Mesendoderm (in vitro differentiated cells): ENCODE measurements around the gene RASA3.
"Not testable (repeated sequence)": the region's sequence is repeated elsewhere in the genome, so short reads cannot be mapped to it uniquely, and the experiment has no call there.

Source experiments
- DNase-seq: peaks from one replicate; pipeline ENCODE4 v3.0.0; 2013
- H2AK5ac ChIP-seq: 2 replicates; pipeline ENCODE4 v1.6.1; 2013; ENCODE audit warnings: low read length, inconsistent platforms
- H2BK120ac ChIP-seq: 2 replicates; pipeline ENCODE4 v1.6.1; 2013; ENCODE audit warnings: low read depth, mild to moderate bottlenecking, low read length, moderate library complexity, mixed read lengths
- H2BK15ac ChIP-seq: replicated peaks from 2 replicates; pipeline ENCODE4 v1.6.1; 2013; ENCODE audit warnings: low read depth, mild to moderate bottlenecking, moderate library complexity
- H2BK5ac ChIP-seq: 2 replicates; pipeline ENCODE4 v1.6.1; 2013; ENCODE audit warnings: low read length, inconsistent platforms
- H3K18ac ChIP-seq: 2 replicates; pipeline ENCODE4 v1.6.1; 2013; ENCODE audit warnings: mild to moderate bottlenecking, low read length, mixed read lengths
- H3K23ac ChIP-seq: one replicate; pipeline ENCODE4 v1.6.1; 2013; ENCODE audit warnings: low read length
- H3K27ac ChIP-seq: 2 replicates; pipeline ENCODE4 v1.5.1; 2013; ENCODE audit warnings: low read depth, mild to moderate bottlenecking, inconsistent platforms, low read length, moderate library complexity
- H3K27me3 ChIP-seq: 2 replicates; pipeline ENCODE4 v1.6.1; 2013; ENCODE audit warnings: low read length, control low read depth, mild to moderate bottlenecking, inconsistent platforms; ENCODE audit not compliant: insufficient read depth, poor library complexity
- H3K36me3 ChIP-seq: 2 replicates; pipeline ENCODE4 v1.6.1; 2013; ENCODE audit warnings: low read length, inconsistent platforms; ENCODE audit not compliant: control insufficient read depth, insufficient read depth
- H3K4ac ChIP-seq: one replicate; pipeline ENCODE4 v1.6.1; 2013; ENCODE audit warnings: low read depth, mild to moderate bottlenecking, low read length, moderate library complexity
- H3K4me1 ChIP-seq: 2 replicates; pipeline ENCODE4 v1.6.1; 2013; ENCODE audit warnings: low read depth, low read length, inconsistent platforms; ENCODE audit not compliant: control insufficient read depth
- H3K4me2 ChIP-seq: 2 replicates; pipeline ENCODE4 v1.6.1; 2013; ENCODE audit warnings: low read length
- H3K4me3 ChIP-seq: 2 replicates; pipeline ENCODE4 v1.5.1; 2013; ENCODE audit warnings: mild to moderate bottlenecking, low read length
- H3K56ac ChIP-seq: one replicate; pipeline ENCODE4 v1.6.1; 2013; ENCODE audit warnings: low read length
- H3K79me1 ChIP-seq: 2 replicates; pipeline ENCODE4 v1.6.1; 2013; ENCODE audit warnings: low read length, inconsistent platforms
- H3K79me2 ChIP-seq: 2 replicates; pipeline ENCODE4 v1.6.1; 2013; ENCODE audit warnings: mild to moderate bottlenecking, low read length; ENCODE audit not compliant: control insufficient read depth, insufficient read depth
- H3K9ac ChIP-seq: 2 replicates; pipeline ENCODE4 v1.6.1; 2013; ENCODE audit warnings: low read length, inconsistent platforms
- H4K5ac ChIP-seq: one replicate; pipeline ENCODE4 v1.6.1; 2013; ENCODE audit warnings: low read length
- H4K8ac ChIP-seq: one replicate; pipeline ENCODE4 v1.6.1; 2013; ENCODE audit warnings: low read depth, mild to moderate bottlenecking, control low read depth, low read length, moderate library complexity
- WGBS: extraction: QIAGEN DNeasy Blood & Tissue Kit; methylation state at CpG from one replicate; pipeline ENCODE4 v1.1.7; 2013; ENCODE audit warnings: low lambda C conversion rate, missing lambda C conversion rate; ENCODE audit not compliant: insufficient coverage; ENCODE audit errors: extremely low coverage; 5-methylcytosine and 5-hydroxymethylcytosine counted together

RASA3 gene

DNA sequence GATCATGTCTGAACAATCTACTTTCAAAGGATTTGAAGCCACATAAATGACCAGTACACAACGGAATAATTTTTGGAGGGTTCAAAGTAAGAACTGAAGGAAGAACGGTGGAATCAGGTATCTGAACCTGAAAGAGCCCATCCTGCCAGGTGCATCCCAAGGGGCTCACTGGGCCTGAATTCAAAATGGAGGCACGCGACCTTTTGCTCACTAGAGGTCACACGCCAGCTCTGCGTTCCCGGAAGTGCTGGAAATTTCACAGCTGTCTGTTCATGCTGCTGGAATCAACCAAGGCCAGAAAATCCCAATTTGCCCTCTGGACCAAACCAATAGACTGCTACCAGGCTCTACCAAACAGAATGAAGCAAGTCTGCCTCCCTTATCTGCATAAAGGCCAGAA is 4.2 kb upstream of the RASA3 start:
- no peak overlapping the region for H2BK15ac ChIP-seq
- no peak overlapping the region for H3K27ac ChIP-seq
- H3K27me3 ChIP-seq = no peaks in the 10 kb centered on the region
- no peak overlapping the region for H4K8ac ChIP-seq
- no peak overlapping the region for H3K4me2 ChIP-seq
- no peak overlapping the region for H3K9ac ChIP-seq
- DNase-seq = peak; percentile 42
- H3K4me1 ChIP-seq = no peaks in the 10 kb centered on the region
- no peak overlapping the region for H3K4ac ChIP-seq
- H2AK5ac ChIP-seq = no peak overlapping the region
- H3K56ac ChIP-seq = no peak overlapping the region
- H3K36me3 ChIP-seq = no peaks in the 10 kb centered on the region
- H3K79me2 ChIP-seq = no peaks in the 10 kb centered on the region
- H4K5ac ChIP-seq = no peak overlapping the region
- H3K18ac ChIP-seq = no peak overlapping the region
- H3K79me1 ChIP-seq = peaks cover 3% of the 10 kb centered on the region
- WGBS = no CpG with 5 or more reads among the region's 7 CpGs
- H2BK120ac ChIP-seq = no peak overlapping the region
- no peak overlapping the region for H2BK5ac ChIP-seq
- H3K4me3 ChIP-seq = no peak overlapping the region
- no peak overlapping the region for H3K23ac ChIP-seq

DNA sequence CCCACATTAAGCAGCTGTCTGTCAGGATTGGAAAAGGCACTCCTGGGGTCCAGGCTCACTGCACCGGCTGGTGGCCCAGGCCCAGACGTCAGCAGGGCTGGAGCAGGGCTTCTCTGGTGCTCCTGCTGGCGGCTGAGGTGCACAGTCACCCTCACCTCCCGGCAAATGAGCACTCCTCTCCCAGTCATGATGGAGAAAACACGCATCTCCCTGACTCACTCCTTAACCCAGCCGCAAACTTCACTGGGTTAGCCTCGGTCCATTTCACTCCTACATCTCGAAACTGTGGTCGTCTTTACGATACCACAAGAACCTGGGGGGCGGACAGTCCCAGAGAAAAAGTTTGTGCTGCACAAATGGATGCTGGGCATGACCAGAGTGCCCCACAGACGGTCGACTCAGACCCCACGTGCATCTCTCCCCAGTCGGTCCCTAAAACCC is 3.3 kb upstream of the RASA3 start:
- Histone ChIP-seq H3K56ac (peak overlapping the region; percentile 7), H3K79me2 (peaks cover 2% of the 10 kb centered on the region), H2BK120ac (no peak overlapping the region), H3K9ac (no peak overlapping the region), H3K4ac (no peak overlapping the region), H3K4me2 (no peak overlapping the region), H4K8ac (no peak overlapping the region), H3K23ac (no peak overlapping the region), H2AK5ac (no peak overlapping the region), H3K27ac (no peak overlapping the region), H3K18ac (no peak overlapping the region), H4K5ac (no peak overlapping the region), H3K4me1 (peaks cover 2% of the 10 kb centered on the region), H2BK5ac (no peak overlapping the region), H3K79me1 (peaks cover 4% of the 10 kb centered on the region), H3K4me3 (no peak overlapping the region), H2BK15ac (no peak overlapping the region), H3K27me3 (no peaks in the 10 kb centered on the region), H3K36me3 (no peaks in the 10 kb centered on the region)
- no CpG with 5 or more reads among the region's 15 CpGs for WGBS
- DNase-seq = peak; percentile 41

- WGBS = no CpG with 5 or more reads among the region's 12 CpGs
- Histone ChIP-seq H3K36me3 (no peaks in the 10 kb centered on the region), H2AK5ac (no peak overlapping the region), H4K5ac (no peak overlapping the region), H3K4me2 (no peak overlapping the region), H3K27ac (no peak overlapping the region), H2BK5ac (no peak overlapping the region), H3K9ac (no peak overlapping the region), H3K27me3 (no peaks in the 10 kb centered on the region), H3K4ac (no peak overlapping the region), H3K56ac (peak overlapping the region; percentile 7), H3K4me3 (no peak overlapping the region), H3K18ac (no peak overlapping the region), H3K23ac (no peak overlapping the region), H2BK120ac (no peak overlapping the region), H3K4me1 (peaks cover 7% of the 10 kb centered on the region), H2BK15ac (no peak overlapping the region), H4K8ac (no peak overlapping the region), H3K79me2 (peaks cover 9% of the 10 kb centered on the region), H3K79me1 (peaks cover 6% of the 10 kb centered on the region)
- no peak for DNase-seq
Observed at GRCh38 chr13:114134944-114135610, 2.7 kb upstream of the RASA3 start.

GRCh38 chr13:114134111-114134943 is 1.9 kb upstream of the RASA3 start:
- peak overlapping the region; percentile 2 for H3K56ac ChIP-seq
- no peak overlapping the region for H3K9ac ChIP-seq
- H2AK5ac ChIP-seq = no peak overlapping the region
- no peak overlapping the region for H4K8ac ChIP-seq
- H3K36me3 ChIP-seq = no peaks in the 10 kb centered on the region
- no peak overlapping the region for H2BK5ac ChIP-seq
- no peak overlapping the region for H3K4me2 ChIP-seq
- H2BK120ac ChIP-seq = no peak overlapping the region
- H3K4me3 ChIP-seq = no peak overlapping the region
- no peak overlapping the region for H3K27ac ChIP-seq
- no peak overlapping the region for H3K4ac ChIP-seq
- no peak for DNase-seq
- no peaks in the 10 kb centered on the region for H3K27me3 ChIP-seq
- no CpG with 5 or more reads among the region's 21 CpGs for WGBS
- H3K4me1 ChIP-seq = peaks cover 10% of the 10 kb centered on the region
- H3K18ac ChIP-seq = no peak overlapping the region
- no peak overlapping the region for H3K23ac ChIP-seq
- H4K5ac ChIP-seq = no peak overlapping the region
- H2BK15ac ChIP-seq = no peak overlapping the region
- H3K79me2 ChIP-seq = peaks cover 15% of the 10 kb centered on the region
- peaks cover 8% of the 10 kb centered on the region for H3K79me1 ChIP-seq

DNA sequence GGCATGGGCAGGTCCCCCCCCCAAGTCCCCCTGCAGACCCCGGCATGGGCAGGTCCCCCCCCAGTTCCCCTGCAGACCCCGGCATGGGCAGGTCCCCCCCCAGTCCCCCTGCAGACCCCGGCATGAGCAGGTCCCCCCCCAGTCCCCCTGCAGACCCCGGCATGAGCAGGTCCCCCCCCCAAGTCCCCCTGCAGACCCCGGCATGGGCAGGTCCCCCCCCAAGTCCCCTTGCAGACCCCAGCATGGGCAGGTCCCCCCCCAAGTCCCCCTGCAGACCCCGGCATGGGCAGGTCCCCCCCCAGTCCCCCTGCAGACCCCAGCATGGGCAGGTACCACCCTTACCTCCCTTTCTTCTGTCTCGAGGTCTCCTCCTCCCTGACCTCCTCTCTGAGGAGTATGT is 1.1 kb upstream of the RASA3 start:
- not testable (repeated sequence) for H3K4me1 ChIP-seq, H3K4ac ChIP-seq, H2BK5ac ChIP-seq, H3K79me1 ChIP-seq, H3K27me3 ChIP-seq, H4K5ac ChIP-seq, H3K9ac ChIP-seq, H3K36me3 ChIP-seq, H3K23ac ChIP-seq, H3K18ac ChIP-seq, H3K27ac ChIP-seq, H2AK5ac ChIP-seq, H3K4me3 ChIP-seq, H3K4me2 ChIP-seq, DNase-seq, H4K8ac ChIP-seq, H2BK120ac ChIP-seq, H3K56ac ChIP-seq, H2BK15ac ChIP-seq
- peaks cover 15% of the 10 kb centered on the region for H3K79me2 ChIP-seq
- no CpG with 5 or more reads among the region's 7 CpGs for WGBS
